Tibial nerve (tissue), 3 donors: ENCODE measurements around the gene MLC1.

Experiments used
- CTCF ChIP-seq, 5 experiments: fragments of 200-600 bp in 3 of 5; fragments of 450-650 bp in 2 of 5; sonication (generic) in 3 of 5; IDR thresholded peaks; one replicate each; pipeline ENCODE4 v1.5.1; 2016 to 2019; ENCODE audit warnings: antibody characterized with exemption in 5 of 5, mild to moderate bottlenecking in 3 of 5, moderate library complexity in 2 of 5
- POLR2A ChIP-seq, 2 donors: fragments of 450-650 bp; IDR thresholded peaks; one replicate each; pipeline ENCODE4 v1.6.1; 2017; ENCODE audit warnings: antibody characterized with exemption in 2 of 2, mild to moderate bottlenecking in 2 of 2, moderate library complexity in 2 of 2

GRCh38 chr22:50118129-50118528 lies 32.9 kb upstream of the MLC1 start:
- TF ChIP-seq CTCF (IDR thresholded peaks at IDR 0.05) (no peak), POLR2A (IDR thresholded peaks at IDR 0.05) (no peak)
